Measurements from ENCODE around the gene RBM33. TPM values are rescaled to one million over a fixed set of nuclear protein-coding genes. Genes with fewer than 3 reads are reported as not detected.

Gene RBM33
- total RNA-seq, 4 donors from 2014 or later: 27.0 to 34.5 (median 32.6) TPM

DNA sequence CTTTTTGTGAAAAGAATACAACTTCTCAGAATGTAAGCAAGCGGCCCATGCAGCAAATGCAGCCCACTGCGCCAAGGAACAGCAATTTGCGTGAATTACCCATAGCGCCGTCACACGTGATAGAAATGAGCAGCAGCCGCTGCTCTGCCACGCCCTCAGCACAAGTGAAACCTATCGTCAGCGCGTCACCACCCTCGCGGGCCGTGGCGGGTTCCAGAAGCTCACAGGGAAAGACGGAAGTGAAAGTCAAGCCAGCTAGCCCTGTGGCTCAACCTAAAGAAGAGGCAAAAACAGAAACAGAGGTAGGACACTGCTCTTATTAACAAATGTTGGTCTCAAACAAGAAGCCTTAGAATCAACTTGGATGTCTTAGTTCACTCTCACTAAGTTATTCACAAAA lies 97.3 kb downstream of the RBM33 start:
- Histone ChIP-seq H3K4me1 (peaks cover 0 to 6% (median 0%) of the 10 kb centered on the region in 4 donors), H3K4me3 (no peak overlapping the region), H3K9me3 (no peaks in the 10 kb centered on the region), H3K36me3 (peaks cover 49 to 93% (median 84%) of the 10 kb centered on the region in 4 donors), H3K27me3 (no peaks in the 10 kb centered on the region), H3K27ac (replicated peaks in 1 of 4) (no peak overlapping the region)
- 96% methylated on average over 16 of the region's 16 CpGs for WGBS
- intact Hi-C loops (cut with DNase I): no loop called here
- no peak for DNase-seq (ENCODE audit: extremely low spot score)
- TF ChIP-seq, protein P1, sequence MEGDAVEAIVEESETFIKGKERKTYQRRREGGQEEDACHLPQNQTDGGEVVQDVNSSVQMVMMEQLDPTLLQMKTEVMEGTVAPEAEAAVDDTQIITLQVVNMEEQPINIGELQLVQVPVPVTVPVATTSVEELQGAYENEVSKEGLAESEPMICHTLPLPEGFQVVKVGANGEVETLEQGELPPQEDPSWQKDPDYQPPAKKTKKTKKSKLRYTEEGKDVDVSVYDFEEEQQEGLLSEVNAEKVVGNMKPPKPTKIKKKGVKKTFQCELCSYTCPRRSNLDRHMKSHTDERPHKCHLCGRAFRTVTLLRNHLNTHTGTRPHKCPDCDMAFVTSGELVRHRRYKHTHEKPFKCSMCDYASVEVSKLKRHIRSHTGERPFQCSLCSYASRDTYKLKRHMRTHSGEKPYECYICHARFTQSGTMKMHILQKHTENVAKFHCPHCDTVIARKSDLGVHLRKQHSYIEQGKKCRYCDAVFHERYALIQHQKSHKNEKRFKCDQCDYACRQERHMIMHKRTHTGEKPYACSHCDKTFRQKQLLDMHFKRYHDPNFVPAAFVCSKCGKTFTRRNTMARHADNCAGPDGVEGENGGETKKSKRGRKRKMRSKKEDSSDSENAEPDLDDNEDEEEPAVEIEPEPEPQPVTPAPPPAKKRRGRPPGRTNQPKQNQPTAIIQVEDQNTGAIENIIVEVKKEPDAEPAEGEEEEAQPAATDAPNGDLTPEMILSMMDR (IDR thresholded peaks at IDR 0.05): no peak
- TF ChIP-seq POLR2A (IDR thresholded peaks at IDR 0.05; ENCODE audit: low read depth) (no peak), POLR2AphosphoS5 (IDR thresholded peaks at IDR 0.05) (no peak), EP300 (IDR thresholded peaks at IDR 0.05) (no peak)

DNA sequence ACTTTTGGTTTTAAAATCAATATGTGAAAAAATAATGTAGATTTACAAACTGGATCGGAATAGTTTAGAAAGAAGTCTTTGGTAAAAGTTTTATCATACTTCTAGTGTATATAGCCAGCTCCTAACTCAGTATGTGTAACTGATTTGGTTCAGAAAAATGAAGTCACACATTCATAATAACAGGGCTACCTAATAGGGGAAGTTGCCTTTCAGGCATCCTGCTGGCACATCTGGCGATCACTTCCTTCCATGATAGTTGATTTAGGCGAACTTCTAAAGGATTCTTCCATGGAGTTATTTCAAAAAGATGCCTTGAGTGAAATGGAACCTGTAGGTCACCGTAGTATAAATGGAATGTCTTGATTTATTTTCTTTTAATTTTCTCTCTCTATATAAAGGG lies 98.7 kb downstream of the RBM33 start:
- Histone ChIP-seq H3K9me3 (no peaks in the 10 kb centered on the region), H3K27me3 (no peaks in the 10 kb centered on the region), H3K4me1 (peaks cover 0 to 11% (median 8%) of the 10 kb centered on the region in 4 donors), H3K4me3 (no peak overlapping the region), H3K27ac (replicated peaks in 1 of 4) (no peak overlapping the region), H3K36me3 (peaks cover 49 to 88% (median 75%) of the 10 kb centered on the region in 4 donors)
- TF ChIP-seq EP300 (IDR thresholded peaks at IDR 0.05) (no peak), POLR2AphosphoS5 (IDR thresholded peaks at IDR 0.05) (no peak), POLR2A (IDR thresholded peaks at IDR 0.05; ENCODE audit: low read depth) (no peak)
- TF ChIP-seq, protein P1 (IDR thresholded peaks at IDR 0.05): no peak
- intact Hi-C loops (cut with DNase I): no loop called here
- 83% methylated on average over 4 of the region's 4 CpGs for WGBS
- DNase-seq (ENCODE audit: extremely low spot score): no peak

DNA sequence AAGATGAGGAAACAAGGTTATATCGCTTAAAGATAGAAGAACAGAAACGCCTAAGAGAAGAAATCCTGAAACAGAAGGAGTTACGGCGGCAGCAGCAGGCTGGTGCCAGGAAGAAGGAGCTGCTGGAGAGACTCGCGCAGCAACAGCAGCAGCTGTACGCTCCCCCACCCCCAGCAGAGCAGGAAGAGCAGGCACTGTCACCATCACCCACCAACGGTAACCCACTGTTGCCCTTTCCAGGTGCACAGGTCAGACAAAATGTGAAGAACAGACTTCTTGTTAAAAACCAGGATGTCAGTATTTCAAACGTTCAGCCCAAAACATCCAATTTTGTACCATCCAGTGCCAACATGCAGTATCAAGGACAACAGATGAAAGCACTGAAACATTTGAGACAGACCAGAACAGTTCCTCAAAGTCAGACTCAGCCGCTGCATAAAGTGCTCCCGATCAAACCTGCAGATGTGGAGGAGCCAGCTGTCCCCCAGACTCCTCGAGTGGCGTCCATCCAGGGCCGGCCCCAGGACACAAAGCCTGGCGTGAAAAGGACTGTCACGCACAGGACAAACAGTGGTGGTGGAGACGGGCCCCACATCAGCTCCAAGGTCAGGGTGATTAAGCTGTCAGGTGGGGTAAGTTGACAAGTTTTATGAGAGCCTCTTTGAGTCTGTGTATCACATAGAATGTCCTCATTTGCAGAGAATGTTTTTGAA lies 100.7 kb downstream of the RBM33 start:
- Histone ChIP-seq H3K4me1 (peaks cover 7 to 26% (median 14%) of the 10 kb centered on the region in 4 donors), H3K4me3 (no peak overlapping the region), H3K27ac (replicated peaks in 1 of 4) (no peak overlapping the region), H3K27me3 (no peaks in the 10 kb centered on the region), H3K36me3 (peaks cover 45 to 72% (median 59%) of the 10 kb centered on the region in 4 donors), H3K9me3 (no peaks in the 10 kb centered on the region)
- WGBS: 91% methylated on average over 17 of the region's 17 CpGs
- intact Hi-C loops (cut with DNase I): no loop called here
- DNase-seq (ENCODE audit: extremely low spot score): no peak
- no peak for TF ChIP-seq EP300 (IDR thresholded peaks at IDR 0.05)
- TF ChIP-seq POLR2A (IDR thresholded peaks at IDR 0.05; ENCODE audit: low read depth): no peak
- TF ChIP-seq POLR2AphosphoS5 (IDR thresholded peaks at IDR 0.05): no peak
- TF ChIP-seq, protein P1 (IDR thresholded peaks at IDR 0.05): no peak

DNA sequence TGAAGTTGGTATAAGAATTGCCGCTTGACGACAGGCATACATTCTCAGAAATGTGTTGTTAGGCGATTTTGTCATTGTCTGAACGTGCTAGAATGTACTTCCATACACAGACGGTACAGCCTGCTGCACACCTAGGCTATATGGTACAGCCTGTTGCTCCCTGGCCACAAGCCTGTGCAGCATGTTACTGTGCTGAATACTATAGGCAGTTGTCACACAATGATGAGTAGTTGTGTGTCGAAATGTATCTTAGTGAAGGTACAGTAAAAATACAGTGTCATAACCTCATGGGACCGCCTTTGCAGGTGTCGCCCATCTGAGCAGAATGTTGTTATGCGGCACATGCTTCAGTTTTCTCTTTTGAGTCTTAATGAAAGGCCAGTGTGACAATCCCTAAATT lies 101.3 kb downstream of the RBM33 start:
- Histone ChIP-seq H3K4me3 (no peak overlapping the region), H3K27me3 (no peaks in the 10 kb centered on the region), H3K4me1 (peaks cover 7 to 32% (median 20%) of the 10 kb centered on the region in 4 donors), H3K36me3 (peaks cover 40 to 66% (median 53%) of the 10 kb centered on the region in 4 donors), H3K9me3 (no peaks in the 10 kb centered on the region), H3K27ac (replicated peaks in 1 of 4) (no peak overlapping the region)
- TF ChIP-seq POLR2AphosphoS5 (IDR thresholded peaks at IDR 0.05) (no peak), EP300 (IDR thresholded peaks at IDR 0.05) (no peak), POLR2A (IDR thresholded peaks at IDR 0.05; ENCODE audit: low read depth) (no peak)
- TF ChIP-seq, protein P1 (IDR thresholded peaks at IDR 0.05): no peak
- intact Hi-C loops (cut with DNase I): no loop called here
- no peak for DNase-seq (ENCODE audit: extremely low spot score)
- 90% methylated on average over 9 of the region's 9 CpGs for WGBS

All from esophagus muscularis mucosa (tissue), 4 donors.